Stimulated activated CD4-positive, alpha-beta T cell treated with anti-CD3 and anti-CD28 coated beads, Interleukin-4, amount 100 ng/mL, for 48 hours (primary cell): ENCODE data around the gene TOMM40.

ENCODE experiments used
- DNase-seq, 2 donors: peaks; one replicate each; pipeline ENCODE4 v3.0.0-alpha.2; 2020; ENCODE audit warnings: low read depth in 2 of 2

TOMM40 gene

DNA sequence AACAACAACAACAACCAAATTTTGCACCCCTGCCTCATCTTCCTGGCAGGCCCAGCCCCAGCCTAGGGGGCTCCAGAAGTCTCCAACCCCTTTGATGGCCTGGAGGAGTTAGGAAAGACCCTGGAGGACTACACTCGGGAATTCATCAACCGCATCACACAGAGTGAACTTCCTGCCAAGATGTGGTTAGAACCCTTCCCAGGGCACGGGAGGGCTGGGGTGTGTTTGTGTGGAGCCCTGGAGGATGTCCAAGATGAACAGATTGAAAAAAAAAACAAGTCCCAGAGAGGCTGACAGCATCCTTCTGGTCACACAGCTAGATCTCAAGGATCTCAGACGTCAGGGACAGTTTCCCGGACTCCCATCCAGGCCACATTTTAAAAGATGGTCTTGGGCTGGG is 36.7 kb downstream of the TOMM40 start:
- no peak for DNase-seq

GRCh38 chr19:44930088-44930487 is 39.0 kb downstream of the TOMM40 start:
- DNase-seq = no peak

GRCh38 chr19:44931541-44931940 is 40.5 kb downstream of the TOMM40 start:
- DNase-seq = no peak

- DNase-seq = no peak
Measured at GRCh38 chr19:44939668-44940067, 48.6 kb downstream of the TOMM40 start.

DNA sequence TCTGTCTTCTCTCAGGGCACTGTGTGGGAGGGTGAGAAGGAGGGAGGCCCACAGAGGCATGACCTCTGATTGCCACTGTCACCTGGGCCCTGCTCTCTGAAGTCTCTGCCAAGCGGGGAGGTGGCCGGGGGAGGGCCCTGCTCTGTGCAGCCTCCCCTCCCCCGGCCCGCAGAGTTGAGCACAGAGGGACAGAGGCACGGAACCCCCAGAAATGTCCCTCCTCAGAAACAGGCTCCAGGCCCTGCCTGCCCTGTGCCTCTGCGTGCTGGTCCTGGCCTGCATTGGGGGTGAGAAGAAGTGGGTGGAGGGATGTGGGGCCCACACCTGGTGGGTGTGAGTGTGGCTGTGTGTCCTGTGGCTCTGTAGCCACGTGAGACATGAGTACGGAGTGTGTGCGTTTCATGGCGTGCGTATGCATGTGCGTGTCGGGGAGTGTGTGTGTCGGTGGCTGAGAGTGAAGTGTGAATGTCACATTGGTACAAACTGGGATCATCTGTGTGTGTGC is 51.1 kb downstream of the TOMM40 start, which contains the start of gene APOC4:
APOC4 (plus strand) TSS at position 171 of the 505 bp plus-strand sequence; CDS start at position 212, 41 bp downstream.
- DNase-seq = no peak

- DNase-seq = no peak
Measured at GRCh38 chr19:44943801-44944249, 52.8 kb downstream of the TOMM40 start.

GRCh38 chr19:44947041-44947581 is 56.1 kb downstream of the TOMM40 start:
- no peak for DNase-seq

DNA sequence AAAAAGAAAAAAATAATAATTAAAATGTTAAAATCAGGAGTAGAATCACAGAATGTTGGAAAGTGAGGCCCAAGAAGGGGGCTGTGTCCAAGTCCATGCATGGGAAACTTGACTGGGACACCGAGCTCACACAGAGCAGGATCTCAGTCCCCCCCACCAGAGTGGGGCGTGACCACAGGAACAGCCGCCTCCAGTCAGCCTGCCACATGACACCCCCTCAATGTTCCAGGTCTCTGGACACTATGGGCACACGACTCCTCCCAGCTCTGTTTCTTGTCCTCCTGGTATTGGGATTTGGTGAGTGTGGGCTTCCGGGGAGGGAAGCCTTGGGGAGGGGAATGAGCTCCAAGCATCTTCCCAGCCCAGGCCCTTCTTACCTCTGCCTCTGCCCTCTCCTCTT is 57.2 kb downstream of the TOMM40 start:
- DNase-seq = no peak

- no peak for DNase-seq
Measured at GRCh38 chr19:44948763-44949374, 57.8 kb downstream of the TOMM40 start.

DNA sequence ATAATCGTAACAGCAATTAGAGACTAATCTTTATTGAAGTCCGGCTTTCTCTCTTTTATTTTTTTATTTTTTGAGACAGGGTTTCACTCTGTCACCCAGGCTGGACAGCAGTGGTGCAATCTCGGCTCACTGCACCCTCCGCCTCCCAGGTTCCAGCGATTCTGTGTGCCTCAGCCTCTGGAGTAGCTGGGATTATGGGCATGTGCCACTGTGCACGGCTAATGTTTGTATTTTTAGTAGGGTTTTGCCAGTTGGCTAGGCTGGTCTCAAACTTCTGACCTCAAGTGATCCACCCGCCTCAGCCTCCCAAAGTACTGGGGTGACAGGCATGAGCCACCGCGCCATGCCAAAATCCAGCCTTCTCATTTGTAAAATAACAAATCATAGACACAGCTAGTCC is 58.5 kb downstream of the TOMM40 start:
- DNase-seq = no peak

DNA sequence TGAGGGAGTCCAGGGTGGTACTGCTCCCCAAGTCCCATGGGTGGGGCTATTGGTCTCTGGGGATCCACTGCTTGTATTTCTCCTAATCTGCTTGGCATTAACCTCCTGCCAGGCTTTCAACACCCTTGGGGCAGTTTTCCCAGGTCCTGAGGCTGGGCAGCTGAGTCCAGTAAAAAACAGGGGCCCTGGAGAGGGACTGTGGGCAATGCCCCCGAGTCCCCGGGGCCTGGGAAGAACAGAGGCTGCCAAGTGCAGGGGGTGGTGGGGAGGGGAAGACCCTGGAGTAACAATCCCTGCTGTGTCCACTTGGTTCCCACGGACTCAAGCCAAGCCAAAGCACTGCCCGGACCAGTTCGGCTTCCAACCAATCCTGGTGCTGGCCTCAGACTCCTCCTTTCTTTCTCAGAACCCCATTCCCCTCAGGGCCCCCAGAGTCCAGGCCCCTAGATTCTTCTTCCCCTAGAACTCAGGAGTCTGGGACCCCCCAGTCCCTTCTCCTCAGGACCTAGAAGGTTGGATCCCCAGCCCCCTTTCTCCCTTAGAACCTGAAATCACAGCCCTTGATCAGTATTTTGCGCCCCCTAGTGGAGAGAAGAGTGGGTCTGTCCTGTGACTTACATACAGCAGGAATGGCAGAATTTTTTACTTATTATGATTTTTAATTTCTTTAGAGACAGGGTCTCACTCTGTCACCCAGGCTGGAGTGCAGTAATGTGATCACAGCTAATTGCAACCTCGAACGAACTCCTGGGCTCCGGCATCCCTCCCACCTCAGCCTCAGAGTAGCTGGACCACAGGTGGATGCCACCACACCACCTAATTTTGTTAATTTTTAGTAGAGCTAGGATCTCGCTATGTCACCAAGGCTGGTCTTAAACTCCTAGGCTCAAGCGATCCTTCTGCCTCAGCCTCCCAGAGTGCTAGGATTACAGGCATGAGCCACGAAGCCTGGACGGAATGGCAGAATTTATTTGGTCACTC is 60.4 kb downstream of the TOMM40 start:
- peak; percentile 33 to 48 for DNase-seq
